ENCODE data around the gene LRP1B. TPM values are rescaled to one million over a fixed set of nuclear protein-coding genes. Genes with fewer than 3 reads are reported as not detected.

Gene LRP1B
- polyA plus RNA-seq, 2 of the 4 experiments (the other 2 are of a cell fraction): 0.03 TPM; not detected in 1

GRCh38 chr2:141003967-141004657 lies 1126.7 kb downstream of the LRP1B start:
- H3K27ac ChIP-seq: no peak overlapping the region
- FAIRE-seq: no peak
- ATAC-seq: no peak
- DNase-seq (ENCODE audit: low read depth in 1 of 2, low spot score in 1 of 2): no peak
- WGBS (ENCODE audit: missing lambda C conversion rate): 26% methylated on average over 3 of the region's 3 CpGs
- TF ChIP-seq NR3C1 (IDR thresholded peaks at IDR 0.05) (no peak), MAFK (IDR thresholded peaks at IDR 0.05; ENCODE audit: partially characterized antibody) (peak; percentile 38)
- ChIA-PET CTCF (no interaction called here), POLR2A (no interaction called here)
- H3K9me3 ChIP-seq: no peaks in the 10 kb centered on the region
- H3K4me2 ChIP-seq: no peak overlapping the region
- H3K4me3 ChIP-seq: no peak overlapping the region
- H3K4me1 ChIP-seq: no peaks in the 10 kb centered on the region

DNA sequence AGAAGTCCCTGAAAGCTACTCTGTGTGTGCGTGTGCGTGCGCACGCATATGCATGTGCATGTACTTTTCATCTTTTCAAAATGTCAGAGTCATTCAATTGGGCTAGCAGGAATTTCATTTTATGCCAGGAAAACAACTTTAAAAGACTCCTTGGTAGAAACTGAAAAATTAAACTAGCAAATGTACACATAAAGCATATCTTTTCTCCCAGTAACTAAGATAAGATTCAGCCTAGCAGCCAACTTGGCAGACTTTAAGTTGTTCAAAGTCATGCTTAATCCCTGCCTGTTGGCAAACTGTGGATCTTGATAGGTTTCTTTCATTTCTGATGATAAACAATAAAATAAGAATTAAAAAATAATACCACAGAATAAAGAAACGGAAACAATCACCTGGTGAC lies 1129.1 kb downstream of the LRP1B start:
- Histone ChIP-seq H3K27ac (no peak overlapping the region), H3K4me1 (no peaks in the 10 kb centered on the region), H3K4me2 (no peak overlapping the region), H3K9me3 (no peaks in the 10 kb centered on the region), H3K4me3 (no peak overlapping the region)
- ATAC-seq (no peak), DNase-seq (ENCODE audit: low read depth in 1 of 2, low spot score in 1 of 2) (no peak), FAIRE-seq (no peak)
- ChIA-PET POLR2A (no interaction called here), CTCF (no interaction called here)
- 90% methylated on average over 5 of the region's 5 CpGs for WGBS (ENCODE audit: missing lambda C conversion rate)
- TF ChIP-seq, protein P1, sequence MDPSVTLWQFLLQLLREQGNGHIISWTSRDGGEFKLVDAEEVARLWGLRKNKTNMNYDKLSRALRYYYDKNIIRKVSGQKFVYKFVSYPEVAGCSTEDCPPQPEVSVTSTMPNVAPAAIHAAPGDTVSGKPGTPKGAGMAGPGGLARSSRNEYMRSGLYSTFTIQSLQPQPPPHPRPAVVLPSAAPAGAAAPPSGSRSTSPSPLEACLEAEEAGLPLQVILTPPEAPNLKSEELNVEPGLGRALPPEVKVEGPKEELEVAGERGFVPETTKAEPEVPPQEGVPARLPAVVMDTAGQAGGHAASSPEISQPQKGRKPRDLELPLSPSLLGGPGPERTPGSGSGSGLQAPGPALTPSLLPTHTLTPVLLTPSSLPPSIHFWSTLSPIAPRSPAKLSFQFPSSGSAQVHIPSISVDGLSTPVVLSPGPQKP (IDR thresholded peaks at IDR 0.05; ENCODE audit: low read depth, low read length): no peak
- TF ChIP-seq, protein P2, sequence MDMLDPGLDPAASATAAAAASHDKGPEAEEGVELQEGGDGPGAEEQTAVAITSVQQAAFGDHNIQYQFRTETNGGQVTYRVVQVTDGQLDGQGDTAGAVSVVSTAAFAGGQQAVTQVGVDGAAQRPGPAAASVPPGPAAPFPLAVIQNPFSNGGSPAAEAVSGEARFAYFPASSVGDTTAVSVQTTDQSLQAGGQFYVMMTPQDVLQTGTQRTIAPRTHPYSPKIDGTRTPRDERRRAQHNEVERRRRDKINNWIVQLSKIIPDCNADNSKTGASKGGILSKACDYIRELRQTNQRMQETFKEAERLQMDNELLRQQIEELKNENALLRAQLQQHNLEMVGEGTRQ (IDR thresholded peaks at IDR 0.05): no peak

- 79% methylated on average over 1 of the region's 1 CpG for WGBS (ENCODE audit: missing lambda C conversion rate)
- POLR2A ChIA-PET: no interaction called here
- FAIRE-seq: no peak
Measured at GRCh38 chr2:140998577-140998976, 1132.2 kb downstream of the LRP1B start.

DNA sequence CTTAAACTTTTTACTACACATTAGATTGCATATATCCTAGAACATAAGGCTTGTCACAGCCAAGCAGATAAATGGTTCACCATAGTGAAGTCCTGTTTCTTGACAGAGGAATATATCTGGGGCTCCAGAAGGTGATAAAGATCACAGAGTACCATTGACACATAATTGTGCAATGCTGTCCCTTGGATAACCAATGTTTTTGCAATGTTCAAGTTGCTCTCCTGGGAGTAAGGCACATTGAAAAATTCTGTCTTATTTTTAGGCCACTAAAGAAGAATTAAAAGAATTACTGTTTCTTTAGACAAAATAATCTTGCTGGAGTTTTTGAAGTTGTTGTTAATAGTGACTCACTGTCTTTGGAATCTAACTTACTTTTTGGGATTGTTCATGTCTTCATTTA lies 1132.8 kb downstream of the LRP1B start:
- ChIA-PET CTCF (no interaction called here), POLR2A (no interaction called here)
- no peak for FAIRE-seq
- Histone ChIP-seq H3K4me2 (no peak overlapping the region), H3K4me3 (no peak overlapping the region), H3K27ac (no peak overlapping the region), H3K4me1 (no peaks in the 10 kb centered on the region), H3K9me3 (no peaks in the 10 kb centered on the region)
- no peak for TF ChIP-seq JUN (IDR thresholded peaks at IDR 0.05)
- DNase-seq (ENCODE audit: low read depth in 1 of 2, low spot score in 1 of 2): no peak
- no peak for ATAC-seq

More at GRCh38 chr2:140998577-140998976, 1132.2 kb downstream of the LRP1B start:
- H3K4me2 ChIP-seq: no peak overlapping the region
- TF ChIP-seq BHLHE40 (IDR thresholded peaks at IDR 0.05; ENCODE audit: low read depth, low read length) (no peak), HEYL (CRISPR knock-in tag; IDR thresholded peaks at IDR 0.05) (no peak), CEBPB (IDR thresholded peaks at IDR 0.05) (no peak), CBX8 (IDR thresholded peaks at IDR 0.05) (no peak), RNF2 (IDR thresholded peaks at IDR 0.05; ENCODE audit: borderline replicate concordance, low read depth) (no peak), POLR2AphosphoS2 (conservative IDR thresholded peaks at IDR 0.05; ENCODE audit: low read length) (no peak), TP53 (CRISPR knock-in tag; IDR thresholded peaks at IDR 0.05) (no peak), CHD4 (IDR thresholded peaks at IDR 0.05; ENCODE audit: borderline replicate concordance) (no peak)
- H3K4me3 ChIP-seq: no peak overlapping the region
- no peaks in the 10 kb centered on the region for H3K9me3 ChIP-seq
- no peaks in the 10 kb centered on the region for H3K4me1 ChIP-seq
- DNase-seq (ENCODE audit: low read depth in 1 of 2, low spot score in 1 of 2): no peak
- CTCF ChIA-PET: no interaction called here
- H3K27ac ChIP-seq: no peak overlapping the region
- ATAC-seq: no peak

DNA sequence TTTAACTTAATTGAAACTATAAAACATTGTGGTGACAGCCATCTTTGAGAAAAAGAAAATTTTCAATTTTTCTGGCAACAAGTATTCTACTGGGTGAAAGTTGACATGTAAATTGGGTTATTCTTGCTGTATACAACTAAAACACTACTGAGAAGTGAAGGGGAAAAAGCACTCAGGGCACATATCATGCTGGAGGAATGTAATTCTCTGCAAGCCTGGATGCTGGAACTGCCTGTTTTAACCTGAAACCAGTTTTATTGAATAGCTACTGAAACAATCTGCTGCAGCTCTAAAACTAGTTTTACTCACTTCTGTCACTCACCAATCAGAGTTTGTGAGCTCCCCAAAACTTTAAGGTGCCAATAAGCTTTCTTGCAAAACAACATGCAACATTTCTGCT lies 1136.0 kb downstream of the LRP1B start:
- Histone ChIP-seq H3K27ac (no peak overlapping the region), H3K4me1 (no peaks in the 10 kb centered on the region), H3K9me3 (no peaks in the 10 kb centered on the region), H3K4me3 (no peak overlapping the region), H3K4me2 (no peak overlapping the region)
- TF ChIP-seq CBX2 (IDR thresholded peaks at IDR 0.05; ENCODE audit: borderline replicate concordance, low read depth) (no peak), HOXB5 (CRISPR knock-in tag; IDR thresholded peaks at IDR 0.05) (no peak), ZC3H11A (IDR thresholded peaks at IDR 0.05) (no peak), MAFK (IDR thresholded peaks at IDR 0.05; ENCODE audit: partially characterized antibody) (no peak), EP300 (IDR thresholded peaks at IDR 0.05) (no peak), GATA3 (IDR thresholded peaks at IDR 0.05; ENCODE audit: borderline replicate concordance) (no peak), RCOR1 (IDR thresholded peaks at IDR 0.05; ENCODE audit: low read depth, low read length) (no peak)
- TF ChIP-seq, protein P3, sequence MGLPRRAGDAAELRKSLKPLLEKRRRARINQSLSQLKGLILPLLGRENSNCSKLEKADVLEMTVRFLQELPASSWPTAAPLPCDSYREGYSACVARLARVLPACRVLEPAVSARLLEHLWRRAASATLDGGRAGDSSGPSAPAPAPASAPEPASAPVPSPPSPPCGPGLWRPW (IDR thresholded peaks at IDR 0.05): no peak
- CTCF ChIA-PET: no interaction called here
- ATAC-seq (no peak), DNase-seq (ENCODE audit: low read depth in 1 of 2, low spot score in 1 of 2) (no peak), FAIRE-seq (no peak)
- POLR2A ChIA-PET: no interaction called here

Measured in A549 (cell line).